ENCODE measurements around the gene GJD3. TPM values are rescaled to one million over a fixed set of nuclear protein-coding genes. Genes with fewer than 3 reads are reported as not detected.

GJD3 gene
- total RNA-seq, 1 donor from 2014 or later = 1.1 TPM

GRCh38 chr17:40366861-40367518 lies 2.5 kb upstream of the GJD3 start:
- no peak for DNase-seq (ENCODE audit: low spot score)
- Mint-ChIP-seq H3K4me1 (ENCODE audit: unreplicated experiment) (peaks cover 7% of the 10 kb centered on the region), H3K4me3 (ENCODE audit: unreplicated experiment) (no peak overlapping the region)

DNA sequence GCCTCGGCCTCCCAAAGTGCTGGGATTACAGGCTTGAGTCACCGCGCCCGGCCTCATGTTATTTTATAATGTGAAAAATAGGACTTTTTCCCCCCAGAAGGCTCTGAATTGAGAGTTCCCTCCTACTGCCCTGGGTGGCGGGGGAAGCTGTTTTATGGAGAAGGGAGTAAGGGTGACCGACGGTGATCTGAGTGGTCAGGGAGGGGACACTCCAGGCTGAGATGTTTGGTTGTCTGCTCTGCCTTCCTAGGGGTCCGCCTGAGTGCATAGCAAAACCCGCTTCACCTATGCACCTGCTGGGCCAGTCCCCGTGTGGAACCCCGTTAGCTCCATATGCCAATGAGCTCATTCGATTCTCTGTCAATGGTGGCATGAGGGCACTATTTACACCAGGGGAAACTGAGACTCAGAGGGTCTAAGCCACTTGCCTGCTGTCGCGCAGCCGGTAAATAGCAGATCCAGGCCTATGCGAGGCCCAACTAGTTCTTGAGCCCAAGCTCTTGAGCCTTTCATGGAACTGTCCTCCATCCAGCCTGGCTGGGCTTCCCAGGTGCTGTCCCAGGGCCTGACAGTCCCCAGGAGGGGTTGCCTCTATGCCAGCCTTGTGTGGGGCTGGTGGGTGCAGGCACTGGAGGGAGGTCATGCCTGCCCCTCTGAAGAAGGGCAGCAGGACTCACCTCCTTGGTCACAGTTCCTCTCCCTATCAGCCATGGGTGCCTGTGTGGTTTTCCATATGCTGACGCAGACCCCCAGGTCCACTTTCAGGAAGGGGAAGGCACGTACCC lies 1.7 kb upstream of the GJD3 start:
- Mint-ChIP-seq H3K27ac (ENCODE audit: unreplicated experiment) (no peak overlapping the region), H3K27me3 (ENCODE audit: unreplicated experiment) (peaks cover 8% of the 10 kb centered on the region), H3K4me3 (ENCODE audit: unreplicated experiment) (no peak overlapping the region), H3K36me3 (ENCODE audit: low read depth, unreplicated experiment) (no peaks in the 10 kb centered on the region), H3K9me3 (ENCODE audit: unreplicated experiment) (no peaks in the 10 kb centered on the region), H3K4me1 (ENCODE audit: unreplicated experiment) (peaks cover 7% of the 10 kb centered on the region)
- TF ChIP-seq CTCF (IDR thresholded peaks at IDR 0.05; ENCODE audit: unreplicated experiment) = no peak
- no peak for DNase-seq (ENCODE audit: low spot score)

More at GRCh38 chr17:40366861-40367518, 2.5 kb upstream of the GJD3 start:
- TF ChIP-seq CTCF (IDR thresholded peaks at IDR 0.05; ENCODE audit: unreplicated experiment) = no peak
- no peaks in the 10 kb centered on the region for H3K9me3 Mint-ChIP-seq (ENCODE audit: unreplicated experiment)
- H3K27me3 Mint-ChIP-seq (ENCODE audit: unreplicated experiment) = peaks cover 7% of the 10 kb centered on the region
- no peak overlapping the region for H3K27ac Mint-ChIP-seq (ENCODE audit: unreplicated experiment)
- H3K36me3 Mint-ChIP-seq (ENCODE audit: low read depth, unreplicated experiment) = no peaks in the 10 kb centered on the region

GRCh38 chr17:40364906-40365305 lies 369 bp upstream of the GJD3 start:
- TF ChIP-seq CTCF (IDR thresholded peaks at IDR 0.05; ENCODE audit: unreplicated experiment) = no peak
- DNase-seq (ENCODE audit: low spot score) = no peak
- Mint-ChIP-seq H3K27me3 (ENCODE audit: unreplicated experiment) (peaks cover 15% of the 10 kb centered on the region), H3K9me3 (ENCODE audit: unreplicated experiment) (no peaks in the 10 kb centered on the region), H3K4me1 (ENCODE audit: unreplicated experiment) (peaks cover 12% of the 10 kb centered on the region), H3K4me3 (ENCODE audit: unreplicated experiment) (no peak overlapping the region), H3K27ac (ENCODE audit: unreplicated experiment) (no peak overlapping the region), H3K36me3 (ENCODE audit: low read depth, unreplicated experiment) (no peaks in the 10 kb centered on the region)

- Mint-ChIP-seq H3K27ac (ENCODE audit: unreplicated experiment) (no peak overlapping the region), H3K4me3 (ENCODE audit: unreplicated experiment) (peak overlapping the region; percentile 84), H3K4me1 (ENCODE audit: unreplicated experiment) (peaks cover 7% of the 10 kb centered on the region), H3K36me3 (ENCODE audit: low read depth, unreplicated experiment) (no peaks in the 10 kb centered on the region), H3K9me3 (ENCODE audit: unreplicated experiment) (no peaks in the 10 kb centered on the region), H3K27me3 (ENCODE audit: unreplicated experiment) (peaks cover 13% of the 10 kb centered on the region)
- no peak for TF ChIP-seq CTCF (IDR thresholded peaks at IDR 0.05; ENCODE audit: unreplicated experiment)
- DNase-seq (ENCODE audit: low spot score) = no peak
Observed at GRCh38 chr17:40363111-40363827, 1.3 kb downstream of the GJD3 start.
